HepG2 (cell line): ENCODE measurements around the gene IL17RC. TPM values are rescaled to one million over a fixed set of nuclear protein-coding genes. Genes with fewer than 3 reads are reported as not detected.

Source experiments
- ATF2 ChIP-seq: sonication (generic); formaldehyde crosslinking; IDR thresholded peaks from 2 replicates; pipeline ENCODE4 v1.4.0; 2020; ENCODE audit warnings: missing genetic modification reagents
- BRF2 ChIP-seq: sonication (generic); formaldehyde crosslinking; IDR thresholded peaks from 2 replicates; pipeline ENCODE4 v1.8.1; 2022; ENCODE audit warnings: mild to moderate bottlenecking, missing genetic modification reagents
- FOXA1 ChIP-seq, 2 experiments: fragments of 450-650 bp in 1 of 2; sonication (generic) in 1 of 2; formaldehyde crosslinking in 1 of 2; IDR thresholded peaks; 2 replicates each; pipeline versions ENCODE4 v1.4.0 to v1.6.1; 2016 to 2020; ENCODE audit warnings: missing genetic modification reagents in 1 of 2
- GABPB1 ChIP-seq: IDR thresholded peaks from 2 replicates; pipeline ENCODE4 v1.6.1; 2016; ENCODE audit warnings: mild to moderate bottlenecking, missing genetic modification reagents, moderate library complexity, missing compliant biosample characterization
- GLMP ChIP-seq: sonication (generic); formaldehyde crosslinking; IDR thresholded peaks from 2 replicates; pipeline ENCODE4 v1.9.0; 2021; ENCODE audit warnings: missing genetic modification reagents, mild to moderate bottlenecking, borderline replicate concordance
- HNF4G ChIP-seq, 2 experiments: sonication (generic) in 1 of 2; formaldehyde crosslinking in 1 of 2; IDR thresholded peaks; 2 replicates each; pipeline versions ENCODE4 v1.4.0 to v1.6.1; 2011 to 2020; ENCODE audit warnings: borderline replicate concordance in 2 of 2, low read depth in 2 of 2, mild to moderate bottlenecking in 2 of 2, low read length in 1 of 2, missing genetic modification reagents in 1 of 2, moderate library complexity in 1 of 2
- HOXA9 ChIP-seq: sonication (generic); formaldehyde crosslinking; IDR thresholded peaks from 2 replicates; pipeline ENCODE4 v1.8.1; 2022; ENCODE audit warnings: missing genetic modification reagents, mild to moderate bottlenecking, moderate library complexity, borderline replicate concordance
- KDM1A ChIP-seq: IDR thresholded peaks from 2 replicates; pipeline ENCODE4 v1.6.1; 2016; ENCODE audit warnings: missing compliant biosample characterization
- KMT2A ChIP-seq: sonication (generic); formaldehyde crosslinking; IDR thresholded peaks from 2 replicates; pipeline ENCODE4 v1.4.0; 2020; ENCODE audit warnings: missing genetic modification reagents
- NFE2 ChIP-seq: sonication (generic); formaldehyde crosslinking; IDR thresholded peaks from 2 replicates; pipeline ENCODE4 v1.4.0; 2020; ENCODE audit warnings: missing genetic modification reagents
- NFE2L2 ChIP-seq: fragments of 150-350 bp; IDR thresholded peaks from 2 replicates; pipeline ENCODE4 v1.6.1; 2014; ENCODE audit warnings: low read length
- RBAK ChIP-seq: sonication (generic); formaldehyde crosslinking; IDR thresholded peaks from 2 replicates; pipeline ENCODE4 v1.5.1; 2020; ENCODE audit warnings: mild to moderate bottlenecking, missing genetic modification reagents
- RCOR2 ChIP-seq: IDR thresholded peaks from 2 replicates; pipeline ENCODE4 v1.6.1; 2016; ENCODE audit warnings: missing biosample characterization, missing genetic modification reagents
- TAF1 ChIP-seq: sonication (generic); formaldehyde crosslinking; IDR thresholded peaks from 2 replicates; pipeline ENCODE4 v1.4.0; 2020; ENCODE audit warnings: missing genetic modification reagents
- TMF1 ChIP-seq: sonication (generic); formaldehyde crosslinking; IDR thresholded peaks from 2 replicates; pipeline ENCODE4 v1.8.1; 2022; ENCODE audit warnings: low read depth, missing genetic modification reagents
- ZBED4 ChIP-seq: sonication (generic); formaldehyde crosslinking; IDR thresholded peaks from 2 replicates; pipeline ENCODE4 v1.4.0; 2020; ENCODE audit warnings: missing genetic modification reagents, borderline replicate concordance
- ZFY ChIP-seq: sonication (generic); formaldehyde crosslinking; IDR thresholded peaks from 2 replicates; pipeline ENCODE4 v1.4.0; 2020; ENCODE audit warnings: missing genetic modification reagents
- ZNF451 ChIP-seq: sonication (generic); formaldehyde crosslinking; IDR thresholded peaks from 2 replicates; pipeline ENCODE4 v1.5.0; 2020; ENCODE audit warnings: mild to moderate bottlenecking, missing genetic modification reagents
- ZNF644 ChIP-seq: IDR thresholded peaks from 2 replicates; pipeline ENCODE4 v1.6.1; 2016; ENCODE audit warnings: low read depth
- ZNF713 ChIP-seq: sonication (generic); formaldehyde crosslinking; IDR thresholded peaks from 2 replicates; pipeline ENCODE4 v1.4.0; 2020; ENCODE audit warnings: mild to moderate bottlenecking, missing genetic modification reagents
- ZNF891 ChIP-seq: sonication (generic); formaldehyde crosslinking; IDR thresholded peaks from 2 replicates; pipeline ENCODE4 v1.5.0; 2020; ENCODE audit warnings: mild to moderate bottlenecking, missing genetic modification reagents
- polyA plus RNA-seq, 8 experiments: library from polyadenylated mRNA; depleted of rRNA in 3 of 8; stranded (reverse) in 7 of 8; unstranded in 1 of 8; fragments of >200 nt; fragmentation: Illumina TruSeq in 4 of 8; extraction: Trizol in 4 of 8; gene quantifications; 2 replicates each; pipeline versions ENCODE4 v1.2.1 to v1.2.3, GENCODE V29; 2011 to 2016; ENCODE audit warnings: low read depth in 4 of 8, missing spikeins in 1 of 8, mixed read lengths in 1 of 8; ENCODE audit not compliant: insufficient read depth in 1 of 8
- total RNA-seq, 5 experiments: library from RNA; depleted of rRNA; stranded (reverse); fragments of >200 nt; fragmentation: Illumina TruSeq; extraction: Trizol; gene quantifications; 2 replicates each; pipeline ENCODE4 v1.2.3, GENCODE V29; 2016; ENCODE audit warnings: low read depth in 1 of 5

Gene IL17RC
- total and polyA plus RNA-seq, 2 of the 13 experiments (the other 11 are each of a cell fraction or from before 2014, with no cell fraction given): 20.7 to 24.0 TPM

- TF ChIP-seq KMT2A (CRISPR knock-in tag) (0 out of 2 replicates have a peak, but pooled peaks have one; percentile 3), HOXA9 (CRISPR knock-in tag) (no peak), NFE2 (CRISPR knock-in tag) (no peak), KDM1A (no peak), TAF1 (CRISPR knock-in tag) (peak; percentile 58), RCOR2 (no peak; the same call in 1 of the 2 replicates), ZNF713 (no peak), FOXA1 (IDR thresholded peaks at IDR 0.05) (no peak), FOXA1 (CRISPR knock-in tag; IDR thresholded peaks at IDR 0.05) (peak; percentile 91), BRF2 (CRISPR knock-in tag) (no peak), ZBED4 (CRISPR knock-in tag) (no peak; the same call in 1 of the 2 replicates), TMF1 (CRISPR knock-in tag) (no peak), ATF2 (CRISPR knock-in tag) (no peak), GABPB1 (CRISPR knock-in tag) (peak; percentile 31; the same call in 1 of the 2 replicates), NFE2L2 (no peak), RBAK (CRISPR knock-in tag) (no peak), ZNF891 (no peak), ZFY (CRISPR knock-in tag) (peak; percentile 80), ZNF644 (peak; percentile 73; the same call in 1 of the 2 replicates), GLMP (CRISPR knock-in tag) (no peak), ZNF451 (CRISPR knock-in tag) (no peak), HNF4G (IDR thresholded peaks at IDR 0.05; ENCODE audit: borderline replicate concordance, low read depth, low read length) (peak; percentile 62; the same call in 1 of the 2 replicates), HNF4G (CRISPR knock-in tag; IDR thresholded peaks at IDR 0.05; ENCODE audit: borderline replicate concordance, low read depth) (peak; percentile 67)
These were observed 19.2 kb upstream of the IL17RC start (continued) for GRCh38 chr3:9897408-9898372.
